ENCODE measurements around the gene LRRK1. TPM values are rescaled to one million over a fixed set of nuclear protein-coding genes. Genes with fewer than 3 reads are reported as not detected.

The LRRK1 gene
- total and polyA plus RNA-seq, 8 donors = 4.3 to 19.4 (median 11.1) TPM

DNA sequence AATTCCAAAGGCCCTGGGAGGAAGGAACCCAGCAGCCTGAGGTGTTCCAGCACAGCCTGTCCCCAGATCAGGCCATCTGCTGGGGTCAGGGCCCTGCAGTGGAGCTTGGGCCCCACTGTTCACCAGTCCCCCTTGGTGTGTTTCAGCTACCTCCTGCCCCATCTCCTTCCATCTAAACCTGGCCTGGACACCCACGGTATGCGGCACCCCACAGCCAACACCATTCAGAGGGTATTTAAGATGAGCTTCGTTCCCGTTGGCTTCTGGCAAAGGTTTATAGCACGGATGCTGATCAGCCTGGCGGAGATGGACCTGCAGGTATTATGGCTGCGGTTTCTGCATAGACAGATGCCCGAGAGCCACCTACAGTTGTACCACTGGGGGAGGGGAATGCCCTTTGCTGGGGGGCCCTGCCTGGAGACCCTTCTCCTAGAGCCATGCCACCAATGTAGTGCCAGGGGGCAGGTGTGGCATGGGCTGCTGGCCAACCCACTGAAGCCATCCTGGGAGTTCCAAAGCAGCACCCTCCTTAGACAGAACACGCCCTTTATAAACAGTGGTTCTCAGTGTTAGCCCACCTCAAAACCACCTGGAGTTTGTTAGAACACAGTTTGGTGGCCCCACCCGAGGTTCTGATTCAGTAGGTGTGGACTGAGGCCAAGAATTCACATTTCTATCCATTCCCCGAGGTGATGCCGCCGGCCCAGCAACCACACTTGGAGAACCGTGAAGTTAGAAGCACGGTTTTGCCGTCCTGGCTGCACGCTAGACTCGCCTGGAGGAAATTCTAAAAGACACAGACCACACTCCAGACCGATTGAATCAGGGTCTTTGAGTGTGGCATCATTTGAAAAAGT lies 126.9 kb downstream of the LRRK1 start:
- FAIRE-seq (no peak), DNase-seq (peak in 1 of 6 donors; percentile 4), ATAC-seq (no peak)
- TF ChIP-seq, protein P1, sequence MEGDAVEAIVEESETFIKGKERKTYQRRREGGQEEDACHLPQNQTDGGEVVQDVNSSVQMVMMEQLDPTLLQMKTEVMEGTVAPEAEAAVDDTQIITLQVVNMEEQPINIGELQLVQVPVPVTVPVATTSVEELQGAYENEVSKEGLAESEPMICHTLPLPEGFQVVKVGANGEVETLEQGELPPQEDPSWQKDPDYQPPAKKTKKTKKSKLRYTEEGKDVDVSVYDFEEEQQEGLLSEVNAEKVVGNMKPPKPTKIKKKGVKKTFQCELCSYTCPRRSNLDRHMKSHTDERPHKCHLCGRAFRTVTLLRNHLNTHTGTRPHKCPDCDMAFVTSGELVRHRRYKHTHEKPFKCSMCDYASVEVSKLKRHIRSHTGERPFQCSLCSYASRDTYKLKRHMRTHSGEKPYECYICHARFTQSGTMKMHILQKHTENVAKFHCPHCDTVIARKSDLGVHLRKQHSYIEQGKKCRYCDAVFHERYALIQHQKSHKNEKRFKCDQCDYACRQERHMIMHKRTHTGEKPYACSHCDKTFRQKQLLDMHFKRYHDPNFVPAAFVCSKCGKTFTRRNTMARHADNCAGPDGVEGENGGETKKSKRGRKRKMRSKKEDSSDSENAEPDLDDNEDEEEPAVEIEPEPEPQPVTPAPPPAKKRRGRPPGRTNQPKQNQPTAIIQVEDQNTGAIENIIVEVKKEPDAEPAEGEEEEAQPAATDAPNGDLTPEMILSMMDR (IDR thresholded peaks at IDR 0.05) = no peak
- H3K4me1 ChIP-seq = no peaks in the 10 kb centered on the region
- H3K4me3 ChIP-seq = no peak overlapping the region
- H3K36me3 ChIP-seq = no peaks in the 10 kb centered on the region
- H3K27ac ChIP-seq = no peak overlapping the region
- 95% methylated on average over 19 of the region's 19 CpGs for WGBS, 2 donors
- H3K9me3 ChIP-seq = no peaks in the 10 kb centered on the region
- no peaks in the 10 kb centered on the region for H3K27me3 ChIP-seq
- intact Hi-C loops (cut with DNase I) = no loop called here

DNA sequence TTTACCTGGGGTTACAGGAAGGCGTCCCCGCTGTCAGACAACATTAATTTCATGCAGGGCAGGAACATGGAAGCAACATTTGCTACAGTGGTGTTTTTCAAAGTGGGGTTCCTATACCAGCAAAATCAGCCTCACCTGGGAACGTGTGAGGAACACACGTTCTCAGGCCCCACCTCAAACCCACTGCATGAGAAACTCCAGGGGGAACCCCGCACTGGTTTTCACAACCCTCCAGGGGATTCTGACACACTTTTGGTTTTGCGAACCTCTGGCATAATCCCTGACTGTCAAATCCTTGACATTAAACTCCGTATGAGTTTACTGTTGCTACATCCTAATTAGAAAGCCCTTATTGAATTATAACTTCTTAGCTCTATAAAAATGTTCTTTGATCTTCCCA lies 127.7 kb downstream of the LRRK1 start:
- Histone ChIP-seq H3K27ac (no peak overlapping the region), H3K9me3 (no peaks in the 10 kb centered on the region), H3K4me3 (no peak overlapping the region), H3K36me3 (no peaks in the 10 kb centered on the region), H3K27me3 (no peaks in the 10 kb centered on the region), H3K4me1 (no peaks in the 10 kb centered on the region)
- FAIRE-seq = no peak
- peak in 1 of 6 donors; percentile 5 for DNase-seq
- intact Hi-C loops (cut with DNase I) = no loop called here
- TF ChIP-seq, protein P1 (IDR thresholded peaks at IDR 0.05) = no peak
- WGBS, 2 donors = 83 to 91% methylated on average over 7 of the region's 7 CpGs
- no peak for ATAC-seq

DNA sequence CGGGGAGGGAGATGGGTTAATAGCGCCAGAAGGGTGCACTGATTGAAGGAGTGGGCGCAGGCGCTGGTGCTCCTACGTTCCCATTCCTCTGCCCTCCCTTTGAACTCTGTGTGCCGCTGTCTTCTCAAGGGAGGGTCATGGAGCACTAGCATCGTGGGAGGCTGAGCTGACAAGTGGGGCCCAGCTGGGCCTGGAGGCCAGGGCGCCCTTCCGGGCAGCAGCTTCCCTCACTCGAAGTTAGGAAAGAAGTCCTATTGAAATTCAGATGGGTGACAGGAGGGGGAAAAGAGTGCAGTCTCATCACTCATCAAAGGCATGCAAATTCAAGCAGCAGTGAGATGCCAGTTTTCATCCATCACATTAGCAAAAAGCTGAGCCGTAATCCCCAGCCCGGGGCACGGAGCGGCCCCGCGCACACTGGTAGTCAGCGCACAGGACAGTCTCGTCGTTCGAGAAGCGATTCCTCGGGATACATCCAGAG lies 128.2 kb downstream of the LRRK1 start:
- intact Hi-C loops (cut with DNase I) = no loop called here
- 84 to 90% methylated on average over 22 of the region's 22 CpGs for WGBS, 2 donors
- Histone ChIP-seq H3K36me3 (peaks cover 0 to 4% (median 0%) of the 10 kb centered on the region in 3 donors), H3K27ac (no peak overlapping the region), H3K27me3 (no peaks in the 10 kb centered on the region), H3K4me1 (no peaks in the 10 kb centered on the region), H3K9me3 (no peaks in the 10 kb centered on the region), H3K4me3 (no peak overlapping the region)
- TF ChIP-seq, protein P1 (IDR thresholded peaks at IDR 0.05) = no peak
- FAIRE-seq (no peak), ATAC-seq (no peak), DNase-seq (no peak)

DNA sequence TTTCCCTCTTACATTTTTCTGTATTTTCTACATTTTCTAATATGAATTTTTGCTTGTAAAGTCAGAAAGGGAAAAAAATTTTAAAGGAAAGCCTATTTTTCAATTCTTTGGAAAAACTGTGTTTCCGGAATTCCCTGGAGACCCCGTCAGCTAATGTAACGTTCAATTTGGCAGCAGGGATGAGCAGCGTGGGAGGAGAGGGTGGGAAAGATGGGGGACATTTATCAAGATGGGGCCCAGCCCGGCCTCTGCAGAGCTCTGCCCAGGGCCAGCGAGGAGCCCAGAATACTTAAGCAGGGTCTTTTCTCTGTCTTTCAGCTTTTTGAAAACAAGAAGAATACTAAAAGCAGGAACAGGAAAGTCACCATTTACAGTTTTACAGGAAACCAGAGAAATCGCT lies 129.0 kb downstream of the LRRK1 start:
- H3K9me3 ChIP-seq = no peaks in the 10 kb centered on the region
- no peak for FAIRE-seq
- TF ChIP-seq, protein P1 (IDR thresholded peaks at IDR 0.05) = no peak
- H3K27ac ChIP-seq = no peak overlapping the region
- no peak for ATAC-seq
- H3K4me1 ChIP-seq = no peaks in the 10 kb centered on the region
- H3K4me3 ChIP-seq = no peak overlapping the region
- intact Hi-C loops (cut with DNase I) = no loop called here
- DNase-seq = peak in 1 of 6 donors; percentile 4
- no peaks in the 10 kb centered on the region for H3K27me3 ChIP-seq
- peaks cover 0 to 13% (median 0%) of the 10 kb centered on the region in 3 donors for H3K36me3 ChIP-seq
- 89 to 90% methylated on average over 7 of the region's 7 CpGs for WGBS, 2 donors

DNA sequence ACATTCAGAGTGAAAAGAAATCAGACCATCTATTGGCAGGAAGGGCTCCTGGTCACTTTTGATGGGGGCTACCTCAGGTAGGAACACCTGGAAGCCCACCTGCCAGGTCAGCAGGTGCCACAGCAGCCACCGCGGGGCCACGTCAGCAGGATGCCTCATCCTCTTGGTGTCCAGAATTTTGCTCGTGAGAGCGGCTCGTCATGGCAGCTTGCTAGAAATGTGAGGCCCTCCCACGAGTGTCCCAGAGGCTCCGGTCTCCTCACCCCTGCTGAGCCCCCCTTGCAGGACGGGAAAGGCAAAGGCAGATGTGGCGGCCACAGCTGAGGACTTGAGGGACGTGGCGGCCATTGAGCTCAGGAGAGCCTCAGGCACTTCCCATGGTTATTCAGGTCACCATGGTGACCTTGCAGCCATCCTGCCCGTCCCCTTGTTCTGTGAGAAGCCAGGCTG lies 129.4 kb downstream of the LRRK1 start:
- Histone ChIP-seq H3K36me3 (peaks cover 0 to 17% (median 0%) of the 10 kb centered on the region in 3 donors), H3K4me1 (no peaks in the 10 kb centered on the region), H3K4me3 (no peak overlapping the region), H3K9me3 (no peaks in the 10 kb centered on the region), H3K27ac (no peak overlapping the region), H3K27me3 (no peaks in the 10 kb centered on the region)
- intact Hi-C loops (cut with DNase I) = no loop called here
- WGBS, 2 donors = 88 to 89% methylated on average over 13 of the region's 13 CpGs
- DNase-seq (peak in 1 of 6 donors; percentile 10), FAIRE-seq (no peak), ATAC-seq (no peak)
- TF ChIP-seq, protein P1 (IDR thresholded peaks at IDR 0.05) = no peak
